AG09319 (cell line): ENCODE results near the gene TUBG1.
"Not testable (repeated sequence)": the region's sequence is repeated elsewhere in the genome, so short reads cannot be mapped to it uniquely, and the experiment has no call there.

ENCODE experiments used
- DNase-seq: peaks from one replicate; pipeline ENCODE4 v3.0.0-alpha.2; 2010; ENCODE audit warnings: low read depth; ENCODE audit errors: extremely low read depth
- TF ChIP-seq, protein P1 (sequence below): IDR thresholded peaks from 2 replicates; pipeline ENCODE4 v1.5.1; 2011; ENCODE audit warnings: low read depth, mild to moderate bottlenecking, inconsistent platforms, low read length, moderate library complexity

TUBG1 gene

DNA sequence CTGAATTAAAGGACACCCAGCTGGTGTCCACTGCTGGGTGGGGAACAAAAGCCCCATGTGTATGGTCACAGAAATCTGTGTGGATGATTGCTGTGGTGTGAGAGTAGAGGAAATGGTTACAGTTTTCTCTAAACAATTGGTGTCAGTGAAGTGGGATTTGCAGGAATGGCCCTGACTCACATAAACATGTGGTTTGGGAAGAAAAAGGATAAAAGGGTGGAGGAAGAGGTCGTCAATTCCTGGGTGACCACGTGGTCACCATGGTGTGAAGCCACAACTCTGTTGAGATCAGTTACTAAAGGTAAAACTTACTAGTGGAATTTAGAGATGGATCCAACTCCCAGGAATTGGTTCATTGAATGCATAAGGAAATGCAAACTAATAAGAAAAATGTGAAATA, 46.0 kb downstream of the TUBG1 start:
- TF ChIP-seq, protein P1, sequence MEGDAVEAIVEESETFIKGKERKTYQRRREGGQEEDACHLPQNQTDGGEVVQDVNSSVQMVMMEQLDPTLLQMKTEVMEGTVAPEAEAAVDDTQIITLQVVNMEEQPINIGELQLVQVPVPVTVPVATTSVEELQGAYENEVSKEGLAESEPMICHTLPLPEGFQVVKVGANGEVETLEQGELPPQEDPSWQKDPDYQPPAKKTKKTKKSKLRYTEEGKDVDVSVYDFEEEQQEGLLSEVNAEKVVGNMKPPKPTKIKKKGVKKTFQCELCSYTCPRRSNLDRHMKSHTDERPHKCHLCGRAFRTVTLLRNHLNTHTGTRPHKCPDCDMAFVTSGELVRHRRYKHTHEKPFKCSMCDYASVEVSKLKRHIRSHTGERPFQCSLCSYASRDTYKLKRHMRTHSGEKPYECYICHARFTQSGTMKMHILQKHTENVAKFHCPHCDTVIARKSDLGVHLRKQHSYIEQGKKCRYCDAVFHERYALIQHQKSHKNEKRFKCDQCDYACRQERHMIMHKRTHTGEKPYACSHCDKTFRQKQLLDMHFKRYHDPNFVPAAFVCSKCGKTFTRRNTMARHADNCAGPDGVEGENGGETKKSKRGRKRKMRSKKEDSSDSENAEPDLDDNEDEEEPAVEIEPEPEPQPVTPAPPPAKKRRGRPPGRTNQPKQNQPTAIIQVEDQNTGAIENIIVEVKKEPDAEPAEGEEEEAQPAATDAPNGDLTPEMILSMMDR, result no peak
- DNase-seq, result no peak

DNA sequence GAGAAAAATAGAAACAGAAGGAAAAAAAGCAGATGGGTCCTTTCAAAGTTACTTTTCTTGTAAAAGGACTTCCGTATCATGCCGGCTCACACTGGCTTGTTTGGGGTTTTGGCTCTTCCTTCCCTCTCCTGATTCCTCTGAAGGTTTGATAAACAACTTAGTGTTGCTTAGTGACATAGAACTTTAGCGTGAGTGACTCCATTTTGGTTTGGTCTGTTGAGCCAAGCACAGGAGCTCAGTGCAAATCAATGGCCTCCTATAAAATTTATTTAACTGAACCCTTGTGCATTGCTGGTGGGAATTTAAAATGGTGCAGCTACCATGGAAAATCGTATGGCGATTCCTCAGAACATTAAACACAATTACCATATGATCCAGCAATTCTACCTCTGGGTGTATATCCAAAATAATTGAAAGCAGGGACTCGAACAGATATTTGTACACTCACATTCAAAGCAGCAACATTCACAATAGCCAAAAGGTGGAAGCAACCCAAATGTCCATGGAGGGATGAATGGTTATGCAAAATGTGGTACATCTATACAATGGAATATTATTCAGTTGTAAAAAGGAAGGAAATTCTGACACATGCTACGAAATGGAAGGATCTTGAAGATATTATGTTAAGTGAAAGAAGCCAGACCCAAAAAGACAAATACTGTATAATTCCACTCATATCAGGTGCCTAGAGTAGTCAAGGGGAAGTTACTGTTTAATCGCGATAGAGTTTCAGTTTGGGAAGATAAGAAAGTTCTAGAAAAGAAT, 48.5 kb downstream of the TUBG1 start:
- TF ChIP-seq, protein P1, result no peak
- DNase-seq, result no peak

DNA sequence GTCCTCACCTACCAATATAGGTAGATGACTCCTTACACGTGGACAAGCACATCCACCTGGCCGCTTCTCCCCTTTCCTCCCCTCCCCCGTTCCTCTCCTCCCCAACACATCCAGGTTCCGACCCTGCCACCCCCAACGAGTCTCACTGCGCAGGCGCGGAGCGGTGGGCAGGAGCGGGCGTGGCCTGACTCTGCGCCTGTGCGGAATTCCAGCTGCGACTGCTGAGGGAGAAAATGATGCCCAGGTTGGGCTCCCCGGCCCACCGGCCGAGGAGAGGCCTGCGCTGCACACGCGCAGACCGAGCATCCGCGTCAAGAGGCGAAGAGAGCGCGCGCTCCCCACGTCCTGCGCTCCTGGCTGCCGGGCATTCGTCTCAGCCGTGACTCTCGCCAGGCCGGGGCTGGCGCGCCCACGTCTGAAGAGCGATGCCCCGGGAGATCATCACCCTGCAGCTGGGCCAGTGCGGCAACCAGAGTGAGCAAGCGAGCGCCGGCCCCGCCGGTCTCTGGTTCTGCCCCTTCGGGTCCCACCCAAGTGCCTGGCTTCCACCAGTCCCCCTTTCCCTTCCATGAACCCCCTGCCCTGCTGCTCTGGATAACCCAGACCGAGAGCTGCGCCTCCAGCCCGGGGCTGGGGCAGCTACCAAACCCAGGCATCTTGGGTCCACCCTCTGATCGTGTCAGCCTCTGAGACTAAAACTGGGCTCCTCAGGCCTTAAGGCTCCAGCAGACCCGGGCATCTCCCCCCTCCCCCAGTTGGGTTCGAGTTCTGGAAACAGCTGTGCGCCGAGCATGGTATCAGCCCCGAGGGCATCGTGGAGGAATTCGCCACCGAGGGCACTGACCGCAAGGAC, 49.8 kb downstream of the TUBG1 start, which contains the start of gene TUBG2:
Gene TUBG2, plus strand, starts transcription at position 206 of the 853 bp plus-strand sequence. Its CDS starts 220 bp downstream, at position 426.
- no peak for DNase-seq
- TF ChIP-seq, protein P1, result no peak

DNA sequence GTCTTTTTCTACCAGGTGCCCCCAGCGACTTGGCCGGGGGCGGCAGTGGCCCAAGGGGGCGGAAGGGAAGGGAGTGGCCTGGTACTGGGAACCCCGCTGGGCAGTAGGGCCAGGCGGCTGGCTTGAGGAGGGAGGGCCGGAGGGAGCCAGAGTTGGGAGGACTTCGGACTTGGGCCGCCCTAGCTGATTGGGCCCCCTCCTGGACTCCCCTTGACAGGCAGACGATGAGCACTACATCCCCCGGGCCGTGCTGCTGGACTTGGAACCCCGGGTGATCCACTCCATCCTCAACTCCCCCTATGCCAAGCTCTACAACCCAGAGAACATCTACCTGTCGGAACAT, 50.4 kb downstream of the TUBG1 start:
- not testable (repeated sequence) for DNase-seq

DNA sequence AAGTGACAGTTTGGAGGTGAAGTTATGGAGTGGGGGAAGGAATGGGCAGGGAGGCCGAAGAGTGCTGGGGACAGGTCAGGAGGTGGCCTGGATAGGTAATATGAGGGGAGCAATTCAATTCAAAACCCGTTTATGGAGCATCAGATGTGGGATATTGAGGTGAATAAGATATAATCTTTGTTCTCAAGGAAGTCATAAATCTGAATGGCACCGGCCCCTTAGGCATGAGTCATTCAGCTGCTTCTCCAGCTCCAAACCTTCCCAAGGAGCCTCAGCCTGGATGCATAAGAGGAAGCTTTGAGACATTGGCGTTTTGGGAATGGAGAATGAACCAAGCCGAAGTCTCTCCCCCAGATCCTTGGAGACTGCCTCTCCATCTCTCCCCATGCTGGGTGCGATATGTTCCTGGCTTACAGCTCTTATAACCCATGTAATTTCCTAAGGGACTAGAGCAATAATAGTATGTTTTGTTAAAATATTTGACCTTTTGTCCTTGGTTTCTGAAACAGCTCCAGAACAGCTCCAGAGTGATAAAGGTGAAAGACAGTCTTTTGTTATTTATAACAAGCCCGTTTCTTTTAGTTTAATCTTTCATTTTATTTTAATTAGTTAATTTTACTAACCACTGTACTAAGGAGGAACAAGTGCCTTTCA, 51.3 kb downstream of the TUBG1 start:
- TF ChIP-seq, protein P1, result no peak
- DNase-seq, result no peak
